ENCODE results near the gene FOXL2.

Gene FOXL2

GRCh38 chr3:138946663-138947494 lies at the start of gene FOXL2, which contains the start of gene FOXL2NB:
TSS of gene FOXL2 (minus strand) at chr3:138947137. CDS start at chr3:138946722, 415 bp downstream.
TSS of gene FOXL2NB (plus strand) at chr3:138947217. CDS start at chr3:138947365, 148 bp downstream.
- DNase-seq: no peak

GRCh38 chr3:138995706-138996105 lies 48.8 kb upstream of the FOXL2 start:
- DNase-seq: no peak

DNA sequence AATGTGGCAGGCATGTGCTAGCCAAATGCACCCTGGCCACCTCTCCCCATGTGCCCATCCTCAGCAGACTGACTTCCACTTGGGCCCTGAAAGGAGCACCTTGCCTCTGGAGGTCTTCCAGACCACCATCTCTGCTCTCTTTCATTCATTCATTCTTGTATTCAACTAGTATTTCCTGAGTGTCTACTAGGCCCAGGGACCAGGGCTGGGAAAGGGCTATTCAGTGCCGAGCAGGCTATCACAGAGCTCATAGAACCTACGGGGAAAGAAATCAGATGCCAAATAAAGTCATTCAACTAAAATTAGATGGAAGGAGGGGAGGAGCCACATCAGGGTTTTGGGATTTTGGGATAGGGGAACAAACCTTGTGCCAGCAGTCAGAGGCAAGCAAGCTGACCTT lies 40.2 kb upstream of the FOXL2 start:
- no peak for DNase-seq

GRCh38 chr3:138985932-138986331 lies 39.0 kb upstream of the FOXL2 start:
- DNase-seq: no peak

DNA sequence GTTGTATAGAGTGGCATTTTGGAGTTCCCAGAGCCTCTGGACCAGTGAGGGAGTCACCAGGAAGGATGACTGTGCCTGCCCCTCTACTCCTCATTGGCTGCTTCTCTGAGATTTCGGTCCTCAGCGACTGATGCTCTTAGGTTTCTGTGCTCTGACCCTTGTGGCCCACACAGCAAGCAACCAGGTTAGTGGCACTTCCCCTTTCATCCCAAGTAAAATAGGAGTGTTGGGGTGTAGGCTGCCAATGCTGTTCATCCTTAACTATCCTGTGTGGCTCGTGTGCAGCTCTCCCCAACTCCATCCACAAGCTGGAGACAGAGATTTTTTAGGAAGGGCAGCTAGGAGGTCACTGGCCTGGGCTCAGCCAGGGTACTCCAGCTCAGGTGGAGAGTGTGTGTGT lies 37.9 kb upstream of the FOXL2 start:
- DNase-seq: no peak

DNA sequence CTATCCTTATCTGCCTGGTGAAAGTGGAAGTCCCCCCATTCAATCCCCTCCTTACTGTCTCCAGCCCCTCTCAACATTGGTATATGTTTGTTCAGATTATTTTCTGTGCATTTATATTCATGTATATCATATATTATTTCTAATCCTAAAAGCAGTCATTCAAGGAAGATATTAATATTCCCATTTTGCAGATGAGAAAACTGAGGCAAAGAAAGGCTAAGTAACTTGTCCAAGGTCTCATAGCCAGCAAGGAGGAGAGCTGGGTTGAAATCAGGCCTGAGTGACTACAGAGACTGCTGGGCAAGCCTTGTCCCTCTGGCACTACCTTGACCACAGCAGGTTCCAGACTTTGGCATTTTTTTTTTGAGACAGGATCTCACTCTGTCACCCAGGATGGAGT lies 29.1 kb upstream of the FOXL2 start:
- no peak for DNase-seq

GRCh38 chr3:138975351-138975750 lies 28.4 kb upstream of the FOXL2 start:
- no peak for DNase-seq

GRCh38 chr3:138974462-138974861 lies 27.5 kb upstream of the FOXL2 start:
- no peak for DNase-seq

DNA sequence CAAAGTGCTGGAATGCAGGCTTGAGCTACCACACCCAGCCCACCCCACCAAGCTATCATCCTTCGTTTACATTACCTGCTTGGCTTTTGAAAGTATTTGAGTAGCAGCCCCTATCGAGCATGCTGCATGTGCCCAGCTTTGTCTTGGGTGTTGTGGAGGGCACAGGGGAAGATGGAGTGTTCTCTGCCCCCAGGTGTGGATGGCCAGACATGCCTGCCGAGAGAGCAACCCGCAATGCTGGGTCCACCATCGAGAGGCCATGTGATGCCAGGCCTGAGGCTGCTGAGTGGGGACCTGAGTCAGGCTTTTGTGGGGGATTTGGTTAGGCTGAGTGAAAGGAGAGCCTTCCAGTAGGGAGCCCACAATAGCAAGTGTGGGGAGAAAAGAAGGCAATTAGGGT lies 26.0 kb upstream of the FOXL2 start:
- no peak for DNase-seq

DNA sequence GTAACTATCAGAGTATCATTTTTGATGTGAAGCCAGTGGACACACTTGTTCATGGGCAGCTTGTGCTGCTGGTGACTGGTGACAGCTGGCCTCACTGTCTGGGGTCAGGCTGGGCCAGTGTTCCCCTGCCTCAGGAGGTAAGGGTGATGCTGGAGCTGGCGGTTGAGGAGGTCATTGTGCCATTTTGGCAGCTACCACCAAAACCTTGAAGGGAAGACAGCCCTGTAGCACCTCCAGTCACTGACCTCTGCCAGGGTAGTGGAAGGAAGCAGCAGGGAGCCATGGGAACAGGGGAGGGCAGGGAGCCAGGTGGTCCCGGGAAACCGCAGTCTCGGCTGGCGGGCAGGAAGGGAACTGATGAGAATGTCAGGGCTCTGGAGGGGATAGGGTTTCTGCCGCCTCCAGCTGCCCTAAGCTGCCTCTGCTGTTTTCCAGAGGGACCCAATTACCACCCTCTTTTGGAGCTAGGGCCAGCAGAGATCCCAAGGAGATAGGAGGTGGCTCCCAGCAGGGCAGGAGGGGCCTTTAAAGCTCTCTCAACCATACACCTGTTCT lies 24.9 kb upstream of the FOXL2 start:
- no peak for DNase-seq

GRCh38 chr3:138964923-138965322 lies 18.0 kb upstream of the FOXL2 start:
- no peak for DNase-seq

DNA sequence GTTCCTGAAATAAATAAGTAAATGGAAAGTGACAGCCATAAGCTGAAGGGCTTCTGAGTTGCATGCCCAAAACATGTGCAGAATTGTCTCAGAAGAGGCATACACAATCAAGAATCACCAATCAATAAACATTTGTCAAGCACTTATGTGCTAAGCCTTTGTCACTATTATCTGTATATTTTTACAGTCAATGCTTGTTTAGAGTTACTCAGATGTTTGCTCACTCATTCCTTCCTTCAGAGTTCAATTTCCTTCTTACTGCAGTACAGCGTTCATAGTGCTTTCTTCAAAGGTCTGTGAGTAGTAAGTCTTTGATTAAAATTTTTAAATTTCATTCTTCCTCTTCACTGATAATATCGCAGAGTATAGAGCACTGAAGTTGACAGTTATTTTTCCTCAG lies 17.3 kb upstream of the FOXL2 start:
- DNase-seq: no peak

- no peak for DNase-seq
Observed at GRCh38 chr3:138962854-138963560, 16.1 kb upstream of the FOXL2 start.

- no peak for DNase-seq
Observed at GRCh38 chr3:138960417-138960852, 13.5 kb upstream of the FOXL2 start.

DNA sequence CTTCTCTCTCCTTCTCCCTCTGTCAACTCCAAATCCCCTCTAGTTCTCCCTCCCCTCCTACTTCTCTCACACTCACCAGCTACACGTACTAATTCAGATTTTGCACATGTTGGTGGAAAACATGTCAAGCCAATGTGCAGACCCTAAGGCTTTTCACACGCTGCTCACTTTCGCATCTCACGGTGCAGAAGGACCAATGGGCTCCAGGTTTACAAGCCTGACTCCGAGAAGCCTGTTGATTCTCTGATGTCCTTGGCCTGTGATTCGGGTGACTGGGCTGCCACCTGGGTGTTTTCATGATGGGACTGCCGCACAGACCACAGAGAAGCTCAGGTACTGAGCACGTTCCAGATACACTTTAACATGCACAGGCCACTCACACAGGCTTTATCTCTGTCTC lies 3.8 kb upstream of the FOXL2 start:
- DNase-seq: no peak

DNA sequence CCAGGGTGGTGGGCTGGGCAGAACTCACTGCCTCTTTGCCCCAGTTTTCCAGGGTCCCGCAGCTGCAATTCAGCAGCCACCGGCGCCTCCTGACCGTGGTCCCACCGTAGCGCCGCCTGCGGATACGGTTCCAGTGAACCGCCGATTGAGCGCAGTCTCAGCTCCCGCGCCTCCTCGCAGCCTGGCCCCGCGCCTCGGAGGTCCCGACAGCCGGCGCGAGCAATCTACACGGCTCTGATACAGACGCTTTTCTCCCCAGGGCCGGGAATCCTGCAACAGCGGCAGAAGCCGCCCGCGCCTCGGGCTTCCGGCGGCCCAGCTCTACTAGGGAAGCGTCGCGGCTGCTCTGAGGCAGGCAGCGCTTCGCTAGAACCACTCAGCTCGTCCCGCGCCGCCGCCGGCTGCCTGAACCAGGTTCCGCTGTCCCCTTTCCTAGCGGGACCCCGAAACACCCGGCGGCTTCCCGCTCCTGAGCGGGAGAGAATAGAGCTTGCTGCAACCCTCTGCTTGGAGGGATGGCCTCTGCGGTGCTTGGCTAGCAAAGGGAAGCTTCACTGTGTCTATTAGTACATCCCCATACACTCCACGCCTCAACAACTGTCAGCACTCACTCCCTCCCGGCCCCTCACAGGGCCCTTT lies 3.2 kb upstream of the FOXL2 start:
- DNase-seq: no peak

DNA sequence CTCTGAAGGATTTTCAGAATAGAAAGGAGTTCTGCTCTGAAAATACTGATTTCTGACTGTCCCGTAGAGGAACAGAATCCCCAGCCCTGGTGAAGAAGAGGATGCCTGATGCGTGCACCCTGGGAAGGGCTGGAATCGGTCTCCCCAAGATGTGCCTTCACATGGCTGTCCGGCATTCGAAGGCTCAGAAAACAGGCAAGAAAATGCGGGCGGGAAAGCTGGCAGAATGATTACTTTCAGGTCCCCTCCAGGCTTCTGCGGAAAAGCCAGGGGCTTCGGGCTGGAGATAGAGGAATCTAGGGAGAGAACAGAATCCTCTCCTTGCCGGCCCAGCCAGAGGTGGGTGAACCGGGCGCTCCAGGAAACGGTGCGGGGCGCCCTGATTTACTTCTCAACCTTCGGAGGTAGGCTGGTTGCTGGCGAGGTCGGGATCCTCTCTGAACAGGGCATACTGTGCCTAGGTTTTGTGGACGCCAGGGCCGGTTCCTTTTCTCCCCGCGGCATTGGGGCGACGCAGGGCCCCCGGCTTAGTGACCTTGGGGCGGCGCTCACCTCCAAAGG lies 2.6 kb upstream of the FOXL2 start:
- no peak for DNase-seq

DNA sequence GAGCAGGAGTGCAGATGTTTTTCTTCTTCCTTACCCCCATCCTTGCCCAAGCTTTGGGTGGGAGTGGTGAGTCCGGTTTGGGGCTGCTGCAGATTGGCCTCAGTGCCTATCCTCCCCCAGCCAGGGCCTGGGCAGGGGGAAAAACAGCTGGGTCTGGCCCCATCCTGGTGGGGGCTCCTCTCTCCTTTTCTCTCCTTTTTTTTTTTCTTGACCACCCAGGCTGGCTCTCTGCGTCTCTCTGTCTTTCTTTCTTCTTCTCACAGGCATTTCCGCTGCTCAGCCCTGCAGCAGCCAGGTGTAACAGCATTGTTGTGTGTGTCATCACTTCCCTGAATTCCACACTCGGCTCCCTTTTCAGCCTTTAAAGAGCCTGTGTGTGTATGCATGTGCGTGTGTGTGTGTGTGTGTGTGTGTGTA lies 2.1 kb upstream of the FOXL2 start:
- DNase-seq: no peak

- DNase-seq: no peak
Observed at GRCh38 chr3:138948371-138949001, 1.5 kb upstream of the FOXL2 start.

DNA sequence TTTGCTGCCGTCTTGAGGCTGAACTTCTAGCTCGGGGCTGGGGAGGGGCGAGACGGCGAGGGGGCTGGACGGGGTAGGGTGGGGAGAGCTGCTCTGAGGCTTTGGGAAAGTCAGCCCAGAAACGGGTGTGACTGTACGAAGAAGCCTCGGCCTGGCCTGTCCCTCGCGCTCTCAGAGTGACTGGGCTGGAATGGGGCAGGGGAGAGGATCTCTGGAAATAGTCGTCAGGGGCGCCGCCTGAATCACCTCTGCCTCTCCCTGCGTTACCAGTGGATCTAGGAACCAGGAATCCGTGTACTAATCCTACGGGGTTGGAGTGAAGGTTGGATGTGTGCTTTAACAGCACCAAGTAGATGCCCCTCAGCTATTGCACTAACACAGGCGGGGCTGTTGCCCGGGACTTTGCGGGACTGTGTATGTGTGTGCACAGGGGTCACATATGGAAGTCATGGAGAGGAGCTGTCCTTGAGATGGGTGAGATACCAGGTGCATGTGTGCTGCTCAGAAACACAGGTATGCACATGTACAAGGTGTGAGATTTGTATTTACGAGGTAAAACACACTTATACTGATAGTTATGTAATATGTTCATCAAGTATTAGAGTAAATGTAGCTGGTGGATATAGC lies 671 bp upstream of the FOXL2 start:
- no peak for DNase-seq

- DNase-seq: no peak
Observed at GRCh38 chr3:138945709-138946662, 951 bp downstream of the FOXL2 start.
